Aorta (tissue), 5 donors: Measurements from ENCODE around the gene CHSY1. TPM values are rescaled to one million over a fixed set of nuclear protein-coding genes. Genes with fewer than 3 reads are reported as not detected.
"Not testable (repeated sequence)": the region's sequence is repeated elsewhere in the genome, so short reads cannot be mapped to it uniquely, and the experiment has no call there.

Source experiments
- ATAC-seq: fragments of 200-7000 bp; cut with Tn5 transposase; one replicate; pipeline ENCODE4 v1.9.1; 2022; ENCODE audit warnings: moderate library complexity; ENCODE audit not compliant: low FRiP score
- DNase-seq, 2 donors: peaks; one replicate each; pipeline ENCODE4 v3.0.0-alpha.2; 2020
- H3K27ac ChIP-seq, 2 donors: one replicate each; pipeline ENCODE4 v1.5.1; 2013; ENCODE audit warnings: low read length in 2 of 2, mild to moderate bottlenecking in 2 of 2, moderate library complexity in 2 of 2, control low read depth in 1 of 2, inconsistent platforms in 1 of 2, low read depth in 1 of 2
- H3K27me3 ChIP-seq, 2 donors: one replicate each; pipeline ENCODE4 v1.6.1; 2013; ENCODE audit warnings: control low read depth in 1 of 2, low read length in 1 of 2, mild to moderate bottlenecking in 1 of 2, moderate library complexity in 1 of 2; ENCODE audit not compliant: insufficient read depth in 2 of 2, control insufficient read depth in 1 of 2
- H3K36me3 ChIP-seq, 2 donors: one replicate each; pipeline ENCODE4 v1.6.1; 2013; ENCODE audit warnings: control low read depth in 1 of 2, low read length in 1 of 2, mild to moderate bottlenecking in 1 of 2; ENCODE audit not compliant: insufficient read depth in 2 of 2, control insufficient read depth in 1 of 2
- H3K4me1 ChIP-seq, 2 donors: one replicate each; pipeline ENCODE4 v1.6.1; 2013; ENCODE audit warnings: low read length in 2 of 2, control low read depth in 1 of 2, mild to moderate bottlenecking in 1 of 2, moderate library complexity in 1 of 2; ENCODE audit not compliant: insufficient read depth in 2 of 2, control insufficient read depth in 1 of 2
- H3K4me3 ChIP-seq, 2 donors: one replicate each; pipeline ENCODE4 v1.5.1; 2013; ENCODE audit warnings: low read length in 2 of 2, control low read depth in 1 of 2, mild to moderate bottlenecking in 1 of 2
- H3K9me3 ChIP-seq: one replicate; pipeline ENCODE4 v1.6.1; 2013; ENCODE audit warnings: mild to moderate bottlenecking, low read length; ENCODE audit not compliant: control insufficient read depth
- WGBS, 2 donors: extraction: QIAGEN DNeasy Blood & Tissue Kit; methylation state at CpG; one replicate each; pipeline ENCODE4 v1.1.7; 2013; 5-methylcytosine and 5-hydroxymethylcytosine counted together
- intact Hi-C, 2 donors: fragments of 100-400 bp; cut with DNase I; formaldehyde crosslinking; loops; one replicate each; pipeline versions ENCODE4 v1.14.2 to v1.15.0; 2022
- polyA plus RNA-seq, 2 donors: library from polyadenylated mRNA; stranded (reverse); fragments of 200-250 nt; gene quantifications; one replicate each; pipeline ENCODE4 v1.2.3, GENCODE V29; 2013
- total RNA-seq, 2 donors: library from RNA; stranded (reverse); fragmentation: NEBNext Ultra II Directional; extraction: Animal tissue kit (Norgen Biotek cat#: 25700); gene quantifications; one replicate each; pipeline ENCODE4 v1.2.1, GENCODE V29; 2021
- donor health status: healthy with polysubstance abuse.
- donor health status: Bipolar disorder and iron deficiency.
- donor health status: DM: no; HTN: no; CAD: no.
- donor health status: DM: no; HTN: no; CAD: no.
- donor health status: DM: yes; HTN: yes; CAD: no.

Gene CHSY1
- total and polyA plus RNA-seq, 4 donors = 10.8 to 78.4 (median 49.8) TPM

DNA sequence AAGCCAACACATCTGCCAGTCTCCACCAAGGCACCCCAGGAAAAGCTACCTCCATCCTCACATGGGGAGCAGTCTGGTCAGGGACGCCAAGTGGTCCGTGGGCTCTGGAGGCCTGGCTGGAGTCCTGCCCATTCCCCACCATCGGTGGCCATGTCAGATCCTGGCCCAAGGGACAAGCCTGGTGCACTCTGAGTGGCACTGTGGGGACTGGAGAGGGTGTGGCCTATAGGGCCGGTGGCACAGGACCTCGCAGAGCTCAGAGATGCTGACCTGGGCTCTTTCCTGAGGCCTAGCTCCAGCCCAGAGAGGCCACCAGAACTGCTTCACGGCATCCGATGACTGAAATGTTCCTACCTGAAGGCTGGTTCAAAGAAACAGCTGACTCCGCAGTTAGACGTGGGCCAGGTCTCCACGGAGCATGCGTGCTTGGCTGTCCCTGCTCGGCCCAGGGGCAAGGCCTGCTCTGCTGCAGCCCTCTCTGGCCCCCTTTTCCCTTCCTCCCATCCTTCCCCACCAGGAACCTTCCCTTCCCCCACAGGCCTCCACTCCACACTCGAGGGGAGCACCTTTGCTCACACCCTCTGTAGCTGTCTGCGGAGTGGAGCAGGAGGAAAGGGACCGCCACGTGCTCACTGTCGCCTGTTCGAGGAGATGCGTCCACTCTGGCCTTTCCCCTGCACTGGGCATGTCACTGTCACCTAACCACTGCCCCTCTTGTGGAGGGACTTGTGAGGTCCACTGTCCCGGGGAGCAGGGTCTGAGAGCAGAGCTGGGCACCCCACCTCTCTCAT, 119.3 kb downstream of the CHSY1 start:
- no peaks in the 10 kb centered on the region for H3K27me3 ChIP-seq
- H3K9me3 ChIP-seq = no peaks in the 10 kb centered on the region
- no peak for ATAC-seq
- H3K4me1 ChIP-seq = no peaks in the 10 kb centered on the region
- intact Hi-C loops = no loop called here
- no peak overlapping the region for H3K27ac ChIP-seq
- WGBS, 2 donors = 92 to 95% methylated on average over 20 of the region's 20 CpGs
- H3K36me3 ChIP-seq = no peaks in the 10 kb centered on the region
- no peak overlapping the region for H3K4me3 ChIP-seq
- peak in 1 of 2 donors; percentile 33 for DNase-seq

GRCh38 chr15:101131489-101132389, 120.1 kb downstream of the CHSY1 start:
- no peak overlapping the region for H3K27ac ChIP-seq
- H3K4me3 ChIP-seq = no peak overlapping the region
- H3K9me3 ChIP-seq = no peaks in the 10 kb centered on the region
- no peaks in the 10 kb centered on the region for H3K27me3 ChIP-seq
- intact Hi-C loops = no loop called here
- no peak for ATAC-seq
- DNase-seq = no peak
- WGBS, 2 donors = 91% methylated on average over 18 of the region's 18 CpGs
- H3K36me3 ChIP-seq = no peaks in the 10 kb centered on the region
- no peaks in the 10 kb centered on the region for H3K4me1 ChIP-seq

GRCh38 chr15:101129851-101130380, 121.9 kb downstream of the CHSY1 start:
- H3K4me3 ChIP-seq = no peak overlapping the region
- H3K9me3 ChIP-seq = no peaks in the 10 kb centered on the region
- WGBS, 2 donors = 89 to 90% methylated on average over 4 of the region's 4 CpGs
- DNase-seq (no peak), ATAC-seq (no peak)
- intact Hi-C loops = loop anchor here in 1 of 2 donors (5.0 kb wide), 1 partner anchor 37 kb away; no protein-coding TSS in a partner anchor
- H3K4me1 ChIP-seq = no peaks in the 10 kb centered on the region
- H3K27me3 ChIP-seq = no peaks in the 10 kb centered on the region
- H3K27ac ChIP-seq = no peak overlapping the region
- no peaks in the 10 kb centered on the region for H3K36me3 ChIP-seq

DNA sequence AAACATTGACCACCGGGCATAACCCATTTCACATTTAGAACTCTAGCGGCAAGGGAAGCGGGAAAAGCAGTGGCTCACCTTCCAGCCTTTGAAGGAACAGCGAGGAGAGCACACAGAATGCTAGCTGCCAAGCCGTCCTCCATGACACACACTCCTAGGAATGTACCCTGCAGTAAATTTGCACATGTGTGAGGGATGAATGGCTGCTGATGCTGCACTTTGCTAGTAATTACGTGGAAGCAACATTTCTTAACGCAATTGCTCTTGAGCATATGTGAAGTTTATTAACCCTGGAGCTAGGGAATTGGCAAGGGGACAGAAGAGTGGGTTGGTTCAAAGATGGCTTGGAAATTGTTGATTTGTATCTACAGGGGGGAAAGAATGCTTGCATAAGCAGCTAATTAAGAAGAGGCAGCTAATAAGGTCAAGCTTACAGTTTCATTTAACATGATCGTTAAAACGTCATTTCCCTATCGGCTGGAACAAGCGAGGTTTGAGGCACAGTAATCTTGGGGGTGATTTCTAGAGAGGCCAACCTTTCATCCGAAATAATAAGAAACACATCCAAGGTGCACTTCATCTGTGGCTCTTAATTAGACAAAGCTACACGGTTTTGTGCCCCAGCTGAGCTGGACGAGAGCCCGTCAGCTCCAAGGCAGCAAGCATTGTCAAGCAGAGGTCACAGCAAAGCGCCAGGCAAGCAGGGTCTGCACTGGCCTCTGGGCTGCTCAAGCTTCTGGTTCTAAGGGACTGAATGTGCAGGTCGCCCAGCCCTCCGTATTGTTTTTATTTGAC, 123.4 kb downstream of the CHSY1 start:
- Histone ChIP-seq H3K27me3 (no peaks in the 10 kb centered on the region), H3K27ac (peak overlapping the region in 1 of 2 donors; percentile 66), H3K9me3 (no peaks in the 10 kb centered on the region), H3K4me1 (no peaks in the 10 kb centered on the region), H3K36me3 (no peaks in the 10 kb centered on the region), H3K4me3 (no peak overlapping the region)
- DNase-seq (peak; percentile 49 to 75), ATAC-seq (peak; percentile 60)
- 68 to 70% methylated on average over 18 of the region's 18 CpGs for WGBS, 2 donors
- intact Hi-C loops = loop anchor here (1.0 to 5.0 kb wide), 2 partner anchors 39 kb away; no protein-coding TSS in a partner anchor

DNA sequence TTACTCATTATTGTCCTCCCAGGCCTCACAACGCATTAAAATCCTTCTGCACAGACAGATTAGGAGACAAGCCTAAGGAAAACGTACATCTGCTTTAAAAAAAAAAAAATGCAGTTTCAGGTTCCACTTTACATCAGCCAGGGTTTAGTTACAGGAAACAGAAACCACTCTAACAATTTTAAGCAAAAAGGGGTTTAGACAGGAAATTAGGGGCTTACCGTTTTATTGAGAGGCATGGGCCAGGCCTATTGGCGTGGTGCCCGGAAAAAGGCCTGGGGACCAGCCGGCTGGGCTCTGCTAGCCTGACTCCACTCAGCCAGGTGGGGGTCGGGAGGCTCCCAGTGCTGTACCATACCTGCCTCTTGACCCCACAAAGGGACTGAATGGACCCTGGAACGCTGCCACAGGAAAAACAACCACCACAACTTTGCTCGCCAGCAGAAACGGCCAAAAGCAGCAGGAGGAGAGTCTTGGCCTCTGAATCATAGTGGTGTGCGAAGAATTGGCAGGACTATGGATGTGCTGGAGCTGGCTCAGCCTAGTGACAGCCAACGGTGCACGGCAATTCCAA, 124.3 kb downstream of the CHSY1 start:
- intact Hi-C loops = loop anchor here (1.0 to 5.0 kb wide), 2 partner anchors 40 kb away; no protein-coding TSS in a partner anchor
- Histone ChIP-seq H3K4me3 (no peak overlapping the region), H3K4me1 (no peaks in the 10 kb centered on the region), H3K27me3 (no peaks in the 10 kb centered on the region), H3K36me3 (no peaks in the 10 kb centered on the region), H3K9me3 (no peaks in the 10 kb centered on the region), H3K27ac (peak overlapping the region; percentile 89 to 97)
- ATAC-seq = peak; percentile 93
- peak; percentile 91 for DNase-seq
- 0 to 3% methylated on average over 13 of the region's 13 CpGs for WGBS, 2 donors

DNA sequence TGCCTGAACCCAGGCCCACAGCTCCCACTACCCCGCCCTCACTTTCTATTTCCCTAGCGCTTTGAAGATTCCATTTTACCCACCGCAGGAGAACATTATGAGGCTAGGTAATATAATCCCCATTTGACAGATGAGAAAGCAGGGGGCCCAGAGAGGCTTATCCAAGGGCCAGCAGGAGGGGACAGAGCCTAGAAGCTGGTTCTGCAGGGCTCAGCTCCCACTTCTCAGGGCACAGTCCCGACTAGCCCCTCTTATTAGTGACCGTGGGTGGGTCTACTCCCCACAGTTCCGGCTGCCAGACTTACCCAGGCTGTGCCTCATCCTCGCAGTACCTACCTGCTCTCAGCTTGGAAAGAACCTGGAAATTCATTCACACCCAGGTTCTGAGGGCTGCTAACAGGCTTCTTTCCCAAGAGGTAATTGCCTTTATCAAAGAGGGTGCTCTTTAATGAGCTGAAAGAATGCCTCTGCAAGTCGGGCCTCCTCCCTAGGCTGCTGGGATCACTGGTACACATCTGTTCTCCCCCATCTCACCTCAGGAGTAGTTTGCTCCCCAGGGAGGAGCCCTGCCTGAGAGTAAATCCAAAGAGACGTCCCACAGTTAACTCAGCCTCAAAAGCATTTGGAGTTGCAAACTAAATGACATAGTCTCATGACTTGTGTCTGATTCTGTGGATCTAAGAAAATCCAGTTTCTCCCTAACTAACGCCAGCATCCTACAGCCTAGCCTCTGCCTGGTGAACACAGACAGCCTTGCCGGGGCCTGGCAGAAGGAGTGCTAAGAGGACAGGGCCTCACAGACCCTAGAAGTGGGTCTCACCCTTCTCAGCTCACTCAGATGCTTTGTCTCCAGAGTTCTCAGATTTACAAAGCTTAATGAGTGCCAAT, 125.0 kb downstream of the CHSY1 start:
- ATAC-seq = peak; percentile 69
- Histone ChIP-seq H3K9me3 (no peaks in the 10 kb centered on the region), H3K27me3 (no peaks in the 10 kb centered on the region), H3K4me1 (no peaks in the 10 kb centered on the region), H3K36me3 (no peaks in the 10 kb centered on the region), H3K4me3 (no peak overlapping the region), H3K27ac (peak overlapping the region; percentile 89 to 97)
- DNase-seq = peak; percentile 44 to 59
- intact Hi-C loops = loop anchor here in 1 of 2 donors (5.0 kb wide), 1 partner anchor 40 kb away; no protein-coding TSS in a partner anchor
- 50% methylated on average over 11 of the region's 11 CpGs for WGBS, 2 donors

DNA sequence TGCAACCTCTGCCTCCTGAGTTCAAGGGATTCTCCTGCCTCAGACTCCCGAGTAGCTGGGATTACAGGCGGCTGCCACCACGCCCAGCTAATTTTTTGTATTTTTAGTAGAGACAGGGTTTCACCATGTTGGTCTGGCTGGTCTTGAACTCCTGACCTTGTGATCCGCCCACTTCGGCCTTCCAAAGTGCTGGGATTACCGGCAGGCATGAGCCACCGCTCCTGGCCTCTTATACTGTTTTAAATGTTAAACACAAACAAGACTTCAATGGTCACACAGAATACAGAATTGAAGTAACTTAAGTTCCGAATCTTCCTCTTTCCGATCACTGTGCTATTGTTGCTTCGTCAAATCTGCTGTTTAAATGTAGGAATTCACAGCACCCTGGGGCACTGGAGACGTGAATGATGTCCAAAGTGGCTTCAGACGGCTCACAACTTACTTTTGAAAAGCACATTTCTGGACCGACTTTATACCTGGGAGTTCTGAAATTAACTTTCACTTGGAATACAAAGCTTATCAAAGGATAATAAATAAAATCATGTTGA, 125.9 kb downstream of the CHSY1 start:
- not testable (repeated sequence) for H3K36me3 ChIP-seq, H3K9me3 ChIP-seq, ATAC-seq, H3K4me3 ChIP-seq, H3K27me3 ChIP-seq, H3K4me1 ChIP-seq, H3K27ac ChIP-seq
- WGBS, 2 donors = 68 to 80% methylated on average over 13 of the region's 13 CpGs
- intact Hi-C loops = loop anchor here in 1 of 2 donors (5.0 kb wide), 1 partner anchor 41 kb away; no protein-coding TSS in a partner anchor
- peak in 1 of 2 donors; percentile 32 for DNase-seq
